Nephron progenitor cell (in vitro differentiated cells): ENCODE measurements around the gene GABRB2.

Experiments
- DNase-seq: peaks from one replicate; pipeline ENCODE4 v3.0.0; 2021
- H3K27ac Mint-ChIP-seq: 2 replicates; pipeline ENCODE4 v1.8.0; 2021; ENCODE audit warnings: mild to moderate bottlenecking, moderate library complexity, mixed read lengths
- H3K27me3 Mint-ChIP-seq: 2 replicates; pipeline ENCODE4 v1.8.0; 2021; ENCODE audit warnings: mild to moderate bottlenecking, low read depth, mixed read lengths; ENCODE audit not compliant: poor library complexity
- H3K36me3 Mint-ChIP-seq: 2 replicates; pipeline ENCODE4 v1.8.0; 2021; ENCODE audit warnings: low read depth, mixed read lengths
- H3K4me1 Mint-ChIP-seq: 2 replicates; pipeline ENCODE4 v1.8.0; 2021; ENCODE audit warnings: mixed read lengths
- H3K4me3 Mint-ChIP-seq: 2 replicates; pipeline ENCODE4 v1.8.0; 2021; ENCODE audit warnings: mild to moderate bottlenecking, moderate library complexity, mixed read lengths
- H3K9me3 Mint-ChIP-seq: 2 replicates; pipeline ENCODE4 v1.8.0; 2021; ENCODE audit warnings: mild to moderate bottlenecking, moderate library complexity, mixed read lengths
- TF ChIP-seq, protein P1 (sequence below): fragments of 200-600 bp; sonication (generic); IDR thresholded peaks from 2 replicates; pipeline ENCODE4 v1.5.0; 2021; ENCODE audit warnings: antibody characterized with exemption

GABRB2 gene

DNA sequence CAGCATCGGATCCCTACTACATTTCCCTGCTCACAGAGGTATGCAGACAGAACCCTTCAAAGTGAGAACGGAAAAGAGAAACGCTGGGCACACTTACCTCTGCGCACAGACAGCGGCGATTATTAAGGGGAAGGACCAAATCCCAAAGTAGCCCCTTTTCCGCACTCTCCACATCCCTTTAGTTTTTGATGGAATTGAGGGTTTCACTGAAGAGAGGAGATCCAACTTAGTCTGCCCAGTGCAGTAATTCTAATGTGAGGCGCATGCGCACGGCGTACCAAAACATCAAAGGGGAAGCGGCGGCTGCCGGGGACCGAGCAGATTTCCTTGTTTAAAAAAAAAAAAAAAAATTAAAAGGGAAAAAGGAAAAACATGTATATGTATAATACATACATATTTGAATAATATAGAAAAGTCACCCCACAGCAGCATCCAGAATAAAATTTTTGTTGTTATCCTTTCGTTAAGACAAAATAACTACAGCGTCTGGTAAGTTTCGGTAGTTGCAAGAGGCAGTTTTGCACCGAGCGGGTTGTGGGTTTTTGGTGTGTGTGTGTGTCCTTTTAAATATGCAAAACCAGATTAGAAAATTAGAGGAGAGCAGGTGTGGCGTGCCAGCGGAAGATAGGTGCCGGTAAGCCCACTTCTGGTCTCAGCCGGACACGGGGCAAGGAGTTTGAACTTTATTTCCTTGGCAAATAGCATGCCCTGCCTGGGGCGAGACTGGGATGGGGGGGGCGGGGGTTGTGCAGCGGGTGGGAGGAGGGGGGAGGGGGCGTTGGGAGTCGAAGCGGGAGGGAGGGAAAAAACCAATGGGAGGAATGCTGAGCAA, at the start of gene GABRB2:
Gene GABRB2, minus strand, starts transcription at position 256 of the 832 bp plus-strand sequence. Its CDS starts 82 bp downstream, at position 174.
- H3K27me3 Mint-ChIP-seq = peaks cover 48% of the 10 kb centered on the region
- peak within 1 kb of the TSS; percentile 44 for H3K27ac Mint-ChIP-seq
- peak within 1 kb of the TSS; percentile 94 for H3K4me3 Mint-ChIP-seq
- TF ChIP-seq, protein P1, sequence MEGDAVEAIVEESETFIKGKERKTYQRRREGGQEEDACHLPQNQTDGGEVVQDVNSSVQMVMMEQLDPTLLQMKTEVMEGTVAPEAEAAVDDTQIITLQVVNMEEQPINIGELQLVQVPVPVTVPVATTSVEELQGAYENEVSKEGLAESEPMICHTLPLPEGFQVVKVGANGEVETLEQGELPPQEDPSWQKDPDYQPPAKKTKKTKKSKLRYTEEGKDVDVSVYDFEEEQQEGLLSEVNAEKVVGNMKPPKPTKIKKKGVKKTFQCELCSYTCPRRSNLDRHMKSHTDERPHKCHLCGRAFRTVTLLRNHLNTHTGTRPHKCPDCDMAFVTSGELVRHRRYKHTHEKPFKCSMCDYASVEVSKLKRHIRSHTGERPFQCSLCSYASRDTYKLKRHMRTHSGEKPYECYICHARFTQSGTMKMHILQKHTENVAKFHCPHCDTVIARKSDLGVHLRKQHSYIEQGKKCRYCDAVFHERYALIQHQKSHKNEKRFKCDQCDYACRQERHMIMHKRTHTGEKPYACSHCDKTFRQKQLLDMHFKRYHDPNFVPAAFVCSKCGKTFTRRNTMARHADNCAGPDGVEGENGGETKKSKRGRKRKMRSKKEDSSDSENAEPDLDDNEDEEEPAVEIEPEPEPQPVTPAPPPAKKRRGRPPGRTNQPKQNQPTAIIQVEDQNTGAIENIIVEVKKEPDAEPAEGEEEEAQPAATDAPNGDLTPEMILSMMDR = no peak
- H3K4me1 Mint-ChIP-seq = peaks cover 39% of the 10 kb centered on the region
- H3K9me3 Mint-ChIP-seq = peaks cover 14% of the 10 kb centered on the region
- DNase-seq = peak; percentile 77
- H3K36me3 Mint-ChIP-seq = no peaks in the 10 kb centered on the region

DNA sequence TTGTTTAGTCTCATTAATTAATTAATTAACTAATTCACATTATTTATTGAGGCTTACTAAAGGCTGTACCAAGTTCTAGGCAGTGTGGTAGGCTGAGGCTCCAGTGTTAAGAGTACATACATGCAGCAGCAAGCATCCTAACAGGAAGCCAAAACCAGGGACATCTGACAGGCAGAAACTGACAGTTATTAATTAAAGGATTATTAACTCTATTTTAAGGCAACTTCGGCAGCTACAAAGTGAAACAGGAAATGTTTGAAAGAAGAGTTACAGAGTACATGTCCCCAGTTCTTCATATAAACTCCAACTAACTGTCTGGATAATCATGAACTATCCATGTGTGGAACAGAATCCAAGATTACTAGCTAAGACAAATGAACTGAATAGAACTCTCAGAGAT, 39.3 kb upstream of the GABRB2 start:
- Mint-ChIP-seq H3K27ac (no peak overlapping the region), H3K36me3 (no peaks in the 10 kb centered on the region), H3K9me3 (no peaks in the 10 kb centered on the region), H3K4me3 (no peak overlapping the region), H3K27me3 (no peaks in the 10 kb centered on the region), H3K4me1 (no peaks in the 10 kb centered on the region)
- TF ChIP-seq, protein P1 = no peak
- DNase-seq = no peak

DNA sequence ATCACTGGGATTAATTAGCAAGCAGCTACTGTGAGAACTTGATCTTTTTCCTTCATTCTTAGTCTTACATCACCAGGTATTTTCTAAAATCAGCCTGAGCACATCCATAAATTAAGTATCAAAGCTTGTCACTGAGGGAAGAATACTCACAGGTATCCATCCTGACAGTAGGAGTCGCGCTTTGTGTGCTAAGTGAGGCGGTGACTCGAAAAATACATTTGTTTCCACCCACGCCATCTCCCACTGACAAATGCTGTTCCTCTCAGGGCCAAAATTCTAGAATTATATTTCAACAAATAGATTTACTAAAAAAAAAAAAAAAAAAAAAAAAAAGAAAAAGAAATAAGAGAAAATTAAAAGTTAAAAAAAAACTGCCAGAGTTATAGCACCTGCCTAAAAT, 34.1 kb upstream of the GABRB2 start:
- Mint-ChIP-seq H3K27me3 (no peaks in the 10 kb centered on the region), H3K27ac (no peak overlapping the region)
- TF ChIP-seq, protein P1 = no peak

DNA sequence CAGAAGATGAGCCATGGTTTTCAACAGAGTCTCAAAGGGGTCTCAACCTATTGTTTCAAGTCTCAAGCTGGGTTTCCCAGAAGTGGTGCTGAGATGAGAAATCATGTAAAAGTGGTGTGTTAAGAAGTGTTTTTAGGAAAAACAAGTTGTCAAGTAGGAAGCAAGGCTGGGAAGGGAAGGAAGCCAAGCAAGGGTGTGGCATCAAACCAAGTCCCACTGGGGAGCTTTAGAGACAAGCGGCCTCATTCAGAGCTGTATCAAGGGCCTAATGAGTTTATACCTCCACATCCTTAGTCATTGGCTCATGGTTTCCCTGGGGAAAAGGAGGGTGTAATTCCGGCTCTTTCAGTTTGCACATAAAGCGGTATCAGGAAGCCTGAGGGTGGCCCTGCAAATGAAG, 26.4 kb upstream of the GABRB2 start:
- Mint-ChIP-seq H3K4me3 (no peak overlapping the region), H3K27ac (no peak overlapping the region)

More for the DNA sequence above, 34.1 kb upstream of the GABRB2 start:
- H3K4me3 Mint-ChIP-seq = no peak overlapping the region
- H3K36me3 Mint-ChIP-seq = no peaks in the 10 kb centered on the region
- no peaks in the 10 kb centered on the region for H3K9me3 Mint-ChIP-seq
- no peak for DNase-seq
- H3K4me1 Mint-ChIP-seq = no peaks in the 10 kb centered on the region

DNA sequence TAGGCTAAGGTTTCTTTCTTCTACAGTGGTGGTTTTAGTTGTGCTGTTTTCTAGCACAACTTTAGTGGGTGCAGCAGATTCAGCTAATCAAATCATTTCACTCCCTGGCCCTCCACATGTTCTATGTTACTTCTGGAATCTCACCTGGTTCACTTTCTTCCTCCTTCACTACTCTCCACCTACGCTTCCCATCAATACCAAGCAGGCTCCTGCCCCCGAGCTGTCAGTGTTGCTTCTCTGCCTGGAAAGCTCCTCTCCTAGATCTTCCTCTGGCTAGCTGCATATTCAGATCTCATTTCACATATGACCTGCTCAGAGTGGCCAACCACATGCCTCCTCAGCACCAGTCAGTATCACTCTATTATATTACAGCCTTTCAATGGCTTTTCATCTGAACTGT, 19.6 kb upstream of the GABRB2 start:
- Mint-ChIP-seq H3K9me3 (no peaks in the 10 kb centered on the region), H3K27ac (no peak overlapping the region), H3K4me1 (peaks cover 8% of the 10 kb centered on the region), H3K4me3 (no peak overlapping the region), H3K27me3 (peaks cover 9% of the 10 kb centered on the region), H3K36me3 (no peaks in the 10 kb centered on the region)
- no peak for DNase-seq
- TF ChIP-seq, protein P1 = no peak

More for the DNA sequence above, 26.4 kb upstream of the GABRB2 start:
- H3K4me1 Mint-ChIP-seq = no peaks in the 10 kb centered on the region
- H3K9me3 Mint-ChIP-seq = no peaks in the 10 kb centered on the region
- H3K27me3 Mint-ChIP-seq = peaks cover 3% of the 10 kb centered on the region
- no peaks in the 10 kb centered on the region for H3K36me3 Mint-ChIP-seq
- DNase-seq = no peak
- TF ChIP-seq, protein P1 = no peak

DNA sequence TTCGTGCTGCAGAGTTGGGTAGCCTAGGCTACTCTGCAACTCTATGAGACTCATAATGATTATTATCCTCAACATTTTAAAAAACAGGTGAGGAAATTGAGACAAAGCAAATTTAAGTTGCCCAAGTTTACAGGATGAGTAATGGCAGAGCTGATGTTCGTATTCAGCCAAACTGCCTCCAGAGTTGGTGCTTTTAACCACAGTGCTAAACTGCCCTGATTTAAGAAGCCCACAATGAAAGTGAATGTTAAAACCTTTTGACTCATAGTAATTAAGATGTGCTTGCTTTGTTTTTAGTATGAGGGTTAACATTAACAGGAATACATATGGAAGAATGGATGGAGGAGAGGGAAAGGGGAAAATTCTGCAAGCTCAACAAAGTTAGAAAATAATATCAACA, 15.9 kb upstream of the GABRB2 start:
- no peaks in the 10 kb centered on the region for H3K9me3 Mint-ChIP-seq

More for the DNA sequence above, 15.9 kb upstream of the GABRB2 start:
- H3K27ac Mint-ChIP-seq = no peak overlapping the region
- H3K4me1 Mint-ChIP-seq = peaks cover 8% of the 10 kb centered on the region
- TF ChIP-seq, protein P1 = no peak
- peaks cover 6% of the 10 kb centered on the region for H3K27me3 Mint-ChIP-seq
- no peak overlapping the region for H3K4me3 Mint-ChIP-seq
- DNase-seq = no peak
- no peaks in the 10 kb centered on the region for H3K36me3 Mint-ChIP-seq
